Type B pancreatic cell (in vitro differentiated cells): ENCODE data around the gene C1QTNF7. TPM values are rescaled to one million over a fixed set of nuclear protein-coding genes. Genes with fewer than 3 reads are reported as not detected.

Experiments used
- DNase-seq: peaks from one replicate; pipeline ENCODE4 v3.0.0; 2021; ENCODE audit warnings: mixed read lengths; ENCODE audit not compliant: unreplicated experiment; ENCODE audit errors: extremely low spot score
- H3K27ac Mint-ChIP-seq: 2 replicates; pipeline ENCODE4 v1.8.0; 2021; ENCODE audit warnings: mild to moderate bottlenecking, mixed read lengths
- H3K27me3 Mint-ChIP-seq: 2 replicates; pipeline ENCODE4 v1.8.0; 2021; ENCODE audit warnings: mixed read lengths
- H3K36me3 Mint-ChIP-seq: 2 replicates; pipeline ENCODE4 v1.8.0; 2021; ENCODE audit warnings: mixed read lengths
- H3K4me1 Mint-ChIP-seq: one replicate; pipeline ENCODE4 v1.8.0; 2021; ENCODE audit warnings: mixed read lengths; ENCODE audit not compliant: unreplicated experiment
- H3K4me3 Mint-ChIP-seq: 2 replicates; pipeline ENCODE4 v1.8.0; 2021; ENCODE audit warnings: mild to moderate bottlenecking, mixed read lengths
- H3K9me3 Mint-ChIP-seq: 2 replicates; pipeline ENCODE4 v1.8.0; 2021; ENCODE audit warnings: mixed read lengths
- CTCF ChIP-seq: fragments of 200-600 bp; sonication (generic); conservative IDR thresholded peaks from 2 replicates; pipeline ENCODE4 v1.5.0; 2021; ENCODE audit warnings: antibody characterized with exemption, mild to moderate bottlenecking
- total RNA-seq: library from RNA; stranded (reverse); gene quantifications from 2 replicates; pipeline ENCODE4 v1.2.1, GENCODE V29; 2021; ENCODE audit warnings: low replicate concordance

Gene C1QTNF7
- total RNA-seq, 1 donor from 2014 or later = 1.8 TPM

GRCh38 chr4:15413010-15413622, 14.7 kb upstream of the C1QTNF7 start:
- DNase-seq = no peak
- H3K9me3 Mint-ChIP-seq = peaks cover under 1% of the 10 kb centered on the region
- H3K36me3 Mint-ChIP-seq = no peaks in the 10 kb centered on the region
- H3K4me3 Mint-ChIP-seq = no peak overlapping the region
- H3K4me1 Mint-ChIP-seq = peaks cover 12% of the 10 kb centered on the region
- no peak overlapping the region for H3K27ac Mint-ChIP-seq
- TF ChIP-seq CTCF = no peak
- no peaks in the 10 kb centered on the region for H3K27me3 Mint-ChIP-seq

GRCh38 chr4:15413623-15414019, 14.2 kb upstream of the C1QTNF7 start:
- Mint-ChIP-seq H3K4me3 (no peak overlapping the region), H3K27me3 (no peaks in the 10 kb centered on the region), H3K36me3 (no peaks in the 10 kb centered on the region), H3K9me3 (peaks cover 6% of the 10 kb centered on the region), H3K27ac (no peak overlapping the region), H3K4me1 (peaks cover 12% of the 10 kb centered on the region)
- TF ChIP-seq CTCF = no peak
- DNase-seq = no peak

- no peak overlapping the region for H3K4me3 Mint-ChIP-seq
- no peak for DNase-seq
- no peaks in the 10 kb centered on the region for H3K27me3 Mint-ChIP-seq
- H3K36me3 Mint-ChIP-seq = no peaks in the 10 kb centered on the region
- H3K9me3 Mint-ChIP-seq = peaks cover 6% of the 10 kb centered on the region
- TF ChIP-seq CTCF = no peak
- H3K27ac Mint-ChIP-seq = no peak overlapping the region
- peaks cover 12% of the 10 kb centered on the region for H3K4me1 Mint-ChIP-seq
Observed at GRCh38 chr4:15414551-15415091, 13.2 kb upstream of the C1QTNF7 start.

GRCh38 chr4:15416357-15417232, 11.2 kb upstream of the C1QTNF7 start:
- peaks cover 6% of the 10 kb centered on the region for H3K4me1 Mint-ChIP-seq
- TF ChIP-seq CTCF = no peak

GRCh38 chr4:15417233-15417660, 10.6 kb upstream of the C1QTNF7 start:
- Mint-ChIP-seq H3K9me3 (peaks cover 6% of the 10 kb centered on the region), H3K27me3 (no peaks in the 10 kb centered on the region), H3K27ac (no peak overlapping the region), H3K4me1 (peaks cover 6% of the 10 kb centered on the region), H3K36me3 (no peaks in the 10 kb centered on the region), H3K4me3 (no peak overlapping the region)
- no peak for TF ChIP-seq CTCF
- DNase-seq = no peak

More at GRCh38 chr4:15416357-15417232, 11.2 kb upstream of the C1QTNF7 start:
- Mint-ChIP-seq H3K27ac (no peak overlapping the region), H3K9me3 (peaks cover 6% of the 10 kb centered on the region), H3K36me3 (no peaks in the 10 kb centered on the region), H3K4me3 (no peak overlapping the region), H3K27me3 (no peaks in the 10 kb centered on the region)
- DNase-seq = no peak
